Measurements from ENCODE around the gene CXorf66.

The CXorf66 gene

GRCh38 chrX:139905743-139906142 is 59.6 kb downstream of the CXorf66 start:
- no peak for TF ChIP-seq POLR2A (IDR thresholded peaks at IDR 0.05; ENCODE audit: low read depth, low read length)
- no peak for FAIRE-seq
- no peak for DNase-seq (ENCODE audit: insufficient read length, low spot score)

All from H54 (cell line).